Measurements from ENCODE around the gene KCTD3.

The KCTD3 gene

GRCh38 chr1:215557992-215558626, 9.0 kb upstream of the KCTD3 start:
- DNase-seq = no peak

GRCh38 chr1:215567491-215568298, 591 bp downstream of the KCTD3 start:
- DNase-seq = peak; percentile 71

GRCh38 chr1:215568299-215568692, 1.2 kb downstream of the KCTD3 start:
- DNase-seq = peak; percentile 84

- peak; percentile 64 for DNase-seq
Measured at GRCh38 chr1:215569986-215570824, 3.1 kb downstream of the KCTD3 start.

- no peak for DNase-seq
Measured at GRCh38 chr1:215581896-215582295, 14.8 kb downstream of the KCTD3 start.

- DNase-seq = no peak
Measured at GRCh38 chr1:215583185-215583749, 16.2 kb downstream of the KCTD3 start.

GRCh38 chr1:215584389-215584788, 17.3 kb downstream of the KCTD3 start:
- no peak for DNase-seq

- DNase-seq = no peak
Measured at GRCh38 chr1:215589650-215590435, 22.7 kb downstream of the KCTD3 start.

GRCh38 chr1:215590779-215591491, 23.8 kb downstream of the KCTD3 start:
- no peak for DNase-seq

- no peak for DNase-seq
Measured at GRCh38 chr1:215594640-215595039, 27.5 kb downstream of the KCTD3 start.

- peak; percentile 24 for DNase-seq
Measured at GRCh38 chr1:215595231-215595630, 28.1 kb downstream of the KCTD3 start.

- DNase-seq = no peak
Measured at GRCh38 chr1:215597961-215598360, 30.9 kb downstream of the KCTD3 start.

- DNase-seq = peak; percentile 52
Measured at GRCh38 chr1:215599418-215600074, 32.4 kb downstream of the KCTD3 start.

- no peak for DNase-seq
Measured at GRCh38 chr1:215600258-215600792, 33.2 kb downstream of the KCTD3 start.

GRCh38 chr1:215600867-215601266, 33.8 kb downstream of the KCTD3 start:
- DNase-seq = no peak

GRCh38 chr1:215601276-215601675, 34.2 kb downstream of the KCTD3 start:
- DNase-seq = no peak

GRCh38 chr1:215603319-215603718, 36.2 kb downstream of the KCTD3 start:
- no peak for DNase-seq

- no peak for DNase-seq
Measured at GRCh38 chr1:215605011-215605621, 38.0 kb downstream of the KCTD3 start.

- no peak for DNase-seq
Measured at GRCh38 chr1:215606036-215606435, 38.9 kb downstream of the KCTD3 start.

- peak; percentile 52 for DNase-seq
Measured at GRCh38 chr1:215606564-215607168, 39.6 kb downstream of the KCTD3 start.

Data from HCEC 1CT (cell line).